ENCODE data around the gene EPB41L1. TPM values are rescaled to one million over a fixed set of nuclear protein-coding genes. Genes with fewer than 3 reads are reported as not detected.

The EPB41L1 gene
- total and polyA plus RNA-seq, 2 donors, result 32.1 to 37.0 TPM

DNA sequence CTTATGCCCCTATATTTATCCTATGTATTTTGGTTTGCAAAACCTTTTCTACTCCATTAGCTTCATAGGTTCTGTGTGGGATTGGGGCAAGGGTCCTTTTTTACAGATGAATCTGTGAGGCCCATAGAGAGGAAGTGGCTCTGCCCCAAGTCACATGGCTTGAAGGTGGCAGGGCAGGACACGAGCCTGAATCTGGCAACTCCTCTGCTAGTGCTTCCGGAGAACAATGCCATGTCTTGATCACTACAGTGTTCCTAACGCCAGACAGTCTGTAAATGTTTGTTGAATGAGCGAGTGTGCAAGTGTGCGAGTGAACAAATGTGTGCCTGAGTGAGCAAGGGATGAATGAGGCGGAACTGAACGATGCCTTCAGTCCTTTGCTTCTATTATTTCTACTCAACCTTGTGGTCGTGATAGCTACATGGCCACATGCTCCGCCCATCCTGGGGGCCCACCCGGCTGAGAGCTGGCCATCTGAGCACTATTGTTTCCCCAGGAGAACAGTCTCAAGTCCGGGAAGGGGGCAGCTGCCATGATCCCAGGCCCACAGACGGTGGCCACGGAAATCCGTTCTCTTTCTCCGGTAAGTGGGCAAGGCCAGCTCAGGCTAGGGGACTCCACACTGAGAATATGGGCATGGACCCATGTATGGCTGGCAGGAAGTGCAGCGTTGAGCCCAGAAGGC, 64.0 kb downstream of the EPB41L1 start:
- H3K4me3 ChIP-seq (ENCODE audit: low read depth, low read length), result no peak overlapping the region
- 80% methylated on average over 16 of the region's 16 CpGs for WGBS
- H3K4me1 ChIP-seq (ENCODE audit: insufficient read depth), result no peaks in the 10 kb centered on the region
- no peak for DNase-seq (ENCODE audit: extremely low spot score)
- peaks cover 6% of the 10 kb centered on the region for H3K36me3 ChIP-seq (ENCODE audit: insufficient read depth)
- H3K27ac ChIP-seq (ENCODE audit: low read depth), result no peak overlapping the region

GRCh38 chr20:36219671-36220220, 65.2 kb downstream of the EPB41L1 start:
- Histone ChIP-seq H3K4me3 (ENCODE audit: low read depth, low read length) (no peak overlapping the region), H3K27ac (ENCODE audit: low read depth) (no peak overlapping the region), H3K4me1 (ENCODE audit: insufficient read depth) (no peaks in the 10 kb centered on the region), H3K36me3 (ENCODE audit: insufficient read depth) (peaks cover 6% of the 10 kb centered on the region)
- no peak for DNase-seq (ENCODE audit: extremely low spot score)
- WGBS, result 93% methylated on average over 17 of the region's 17 CpGs

- WGBS, result 88% methylated on average over 7 of the region's 7 CpGs
- H3K36me3 ChIP-seq (ENCODE audit: insufficient read depth), result peaks cover 2% of the 10 kb centered on the region
- no peak for DNase-seq (ENCODE audit: extremely low spot score)
- no peak overlapping the region for H3K27ac ChIP-seq (ENCODE audit: low read depth)
- no peaks in the 10 kb centered on the region for H3K4me1 ChIP-seq (ENCODE audit: insufficient read depth)
- no peak overlapping the region for H3K4me3 ChIP-seq (ENCODE audit: low read depth, low read length)
These were observed 71.1 kb downstream of the EPB41L1 start for GRCh38 chr20:36225666-36226065.

- Histone ChIP-seq H3K36me3 (ENCODE audit: insufficient read depth) (no peaks in the 10 kb centered on the region), H3K4me1 (ENCODE audit: insufficient read depth) (no peaks in the 10 kb centered on the region), H3K27ac (ENCODE audit: low read depth) (no peak overlapping the region), H3K4me3 (ENCODE audit: low read depth, low read length) (no peak overlapping the region)
- DNase-seq (ENCODE audit: extremely low spot score), result no peak
- 74% methylated on average over 6 of the region's 6 CpGs for WGBS
These were observed 74.2 kb downstream of the EPB41L1 start for GRCh38 chr20:36228770-36229169.

GRCh38 chr20:36230019-36230418, 75.5 kb downstream of the EPB41L1 start:
- no peaks in the 10 kb centered on the region for H3K36me3 ChIP-seq (ENCODE audit: insufficient read depth)
- no peaks in the 10 kb centered on the region for H3K4me1 ChIP-seq (ENCODE audit: insufficient read depth)
- 74% methylated on average over 3 of the region's 3 CpGs for WGBS
- no peak overlapping the region for H3K27ac ChIP-seq (ENCODE audit: low read depth)
- H3K4me3 ChIP-seq (ENCODE audit: low read depth, low read length), result no peak overlapping the region
- DNase-seq (ENCODE audit: extremely low spot score), result no peak

DNA sequence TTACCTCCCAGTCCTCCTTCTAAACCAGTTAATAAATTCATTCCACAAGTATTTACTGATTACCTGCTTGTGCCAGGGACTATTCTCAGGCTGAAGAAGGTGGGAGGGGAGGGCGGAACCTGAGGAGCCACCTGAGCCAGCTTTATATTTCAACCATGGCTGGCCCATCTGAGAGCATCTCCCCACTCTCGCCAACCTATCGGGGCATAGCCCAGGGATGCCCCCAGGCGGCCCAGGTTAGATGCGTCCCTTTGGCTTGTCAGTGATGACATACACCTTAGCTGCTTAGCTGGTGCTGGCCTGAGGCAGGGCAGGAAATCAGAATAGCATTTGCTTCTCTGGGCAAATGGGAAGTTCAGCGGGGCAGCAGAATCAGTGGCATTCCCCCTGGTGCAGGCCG, 76.8 kb downstream of the EPB41L1 start:
- no peaks in the 10 kb centered on the region for H3K4me1 ChIP-seq (ENCODE audit: insufficient read depth)
- DNase-seq (ENCODE audit: extremely low spot score), result no peak
- WGBS, result 88% methylated on average over 7 of the region's 7 CpGs
- no peaks in the 10 kb centered on the region for H3K36me3 ChIP-seq (ENCODE audit: insufficient read depth)
- H3K4me3 ChIP-seq (ENCODE audit: low read depth, low read length), result no peak overlapping the region
- H3K27ac ChIP-seq (ENCODE audit: low read depth), result no peak overlapping the region

DNA sequence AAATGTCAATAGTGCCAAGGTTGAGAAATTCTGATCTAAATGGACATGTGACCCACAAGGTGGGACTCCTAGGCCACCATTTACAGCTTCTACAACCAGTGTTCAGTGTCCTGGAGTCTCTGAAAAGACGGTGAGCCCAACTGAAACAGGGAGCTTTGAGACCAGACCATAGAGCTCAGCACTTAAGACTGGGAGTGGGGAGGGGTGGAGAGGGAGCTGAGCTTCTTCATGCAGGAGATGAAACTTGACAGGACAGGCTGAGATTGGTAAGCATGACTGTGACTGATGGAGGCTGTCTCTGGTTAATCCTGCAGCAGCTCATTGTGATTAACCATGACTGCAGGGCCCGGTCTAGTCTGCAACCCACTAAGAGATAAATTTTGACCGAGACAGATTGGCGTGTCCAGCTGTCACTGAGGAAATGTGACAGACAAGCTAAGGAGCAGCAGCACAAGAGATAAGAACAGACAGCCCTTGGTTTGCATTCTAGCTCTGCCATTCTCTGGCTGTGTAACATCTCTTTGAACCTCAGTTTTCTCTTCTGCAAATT, 80.3 kb downstream of the EPB41L1 start:
- Histone ChIP-seq H3K4me3 (ENCODE audit: low read depth, low read length) (no peak overlapping the region), H3K4me1 (ENCODE audit: insufficient read depth) (no peaks in the 10 kb centered on the region), H3K27ac (ENCODE audit: low read depth) (no peak overlapping the region), H3K36me3 (ENCODE audit: insufficient read depth) (no peaks in the 10 kb centered on the region)
- DNase-seq (ENCODE audit: extremely low spot score), result no peak
- 81% methylated on average over 4 of the region's 4 CpGs for WGBS

- H3K36me3 ChIP-seq (ENCODE audit: insufficient read depth), result peaks cover 3% of the 10 kb centered on the region
- peak within 1 kb of the TSS; percentile 27 for H3K27ac ChIP-seq (ENCODE audit: low read depth)
- DNase-seq (ENCODE audit: extremely low spot score), result peak; percentile 23
- 14% methylated on average over 44 of the region's 44 CpGs for WGBS
- no peaks in the 10 kb centered on the region for H3K4me1 ChIP-seq (ENCODE audit: insufficient read depth)
- H3K4me3 ChIP-seq (ENCODE audit: low read depth, low read length), result peak within 1 kb of the TSS; percentile 89
These were observed 81.6 kb downstream of the EPB41L1 start, which contains the start of gene AAR2 for GRCh38 chr20:36235892-36236785. Gene AAR2, plus strand, starts transcription at chr20:36236478. Its CDS starts 3,391 bp downstream, at chr20:36239869.

DNA sequence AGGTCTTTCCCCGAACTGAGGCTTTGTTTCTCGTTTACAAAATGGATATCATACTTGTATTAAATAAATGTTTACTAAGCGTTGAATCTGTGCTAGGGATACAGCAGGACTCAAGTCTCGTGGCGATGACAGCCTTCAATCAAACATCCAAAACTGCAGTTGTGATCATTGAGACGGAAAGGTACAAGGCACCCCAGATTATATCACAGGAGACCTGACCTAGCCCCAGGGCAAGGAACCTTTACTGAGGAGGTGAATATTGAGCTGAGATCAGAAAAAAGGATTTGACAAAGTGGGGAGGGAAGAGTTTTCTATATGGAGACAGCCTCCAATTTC, 82.2 kb downstream of the EPB41L1 start:
- no peak for DNase-seq (ENCODE audit: extremely low spot score)
- H3K4me3 ChIP-seq (ENCODE audit: low read depth, low read length), result peak overlapping the region; percentile 89
- H3K36me3 ChIP-seq (ENCODE audit: insufficient read depth), result peaks cover 3% of the 10 kb centered on the region
- no peaks in the 10 kb centered on the region for H3K4me1 ChIP-seq (ENCODE audit: insufficient read depth)
- H3K27ac ChIP-seq (ENCODE audit: low read depth), result peak overlapping the region; percentile 27
- WGBS, result under 1% methylated on average over 6 of the region's 6 CpGs

- H3K36me3 ChIP-seq (ENCODE audit: insufficient read depth), result peaks cover 3% of the 10 kb centered on the region
- no peak overlapping the region for H3K27ac ChIP-seq (ENCODE audit: low read depth)
- H3K4me1 ChIP-seq (ENCODE audit: insufficient read depth), result no peaks in the 10 kb centered on the region
- WGBS, result 59% methylated on average over 5 of the region's 5 CpGs
- peak overlapping the region; percentile 89 for H3K4me3 ChIP-seq (ENCODE audit: low read depth, low read length)
- DNase-seq (ENCODE audit: extremely low spot score), result no peak
These were observed 82.9 kb downstream of the EPB41L1 start for GRCh38 chr20:36237477-36237876.

DNA sequence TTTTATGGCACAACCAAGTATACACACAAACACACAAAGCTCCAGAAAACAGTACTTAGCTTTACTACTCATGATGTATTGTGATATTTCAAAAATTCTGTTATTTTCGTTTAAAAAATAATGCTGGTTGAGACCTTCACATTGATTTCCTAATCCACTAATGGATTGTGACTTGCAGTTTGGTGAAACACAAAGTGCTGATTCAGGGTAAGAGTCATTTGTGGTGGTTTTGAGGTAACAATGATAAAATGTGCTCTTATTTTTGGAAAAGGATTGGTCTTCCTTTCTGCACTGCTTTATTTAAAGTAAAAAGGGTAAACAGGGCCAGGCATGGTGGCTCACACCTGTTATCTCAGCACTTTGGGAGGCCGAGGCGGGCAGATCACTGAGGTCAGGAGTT, 83.6 kb downstream of the EPB41L1 start:
- DNase-seq (ENCODE audit: extremely low spot score), result no peak
- Histone ChIP-seq H3K36me3 (ENCODE audit: insufficient read depth) (peaks cover 3% of the 10 kb centered on the region), H3K4me3 (ENCODE audit: low read depth, low read length) (no peak overlapping the region), H3K27ac (ENCODE audit: low read depth) (no peak overlapping the region), H3K4me1 (ENCODE audit: insufficient read depth) (no peaks in the 10 kb centered on the region)
- 91% methylated on average over 3 of the region's 3 CpGs for WGBS

- no peak for DNase-seq (ENCODE audit: extremely low spot score)
- Histone ChIP-seq H3K27ac (ENCODE audit: low read depth) (no peak overlapping the region), H3K4me3 (ENCODE audit: low read depth, low read length) (no peak overlapping the region), H3K36me3 (ENCODE audit: insufficient read depth) (peaks cover 3% of the 10 kb centered on the region), H3K4me1 (ENCODE audit: insufficient read depth) (no peaks in the 10 kb centered on the region)
- WGBS, result 69% methylated on average over 3 of the region's 3 CpGs
These were observed 84.2 kb downstream of the EPB41L1 start for GRCh38 chr20:36238760-36239159.

DNA sequence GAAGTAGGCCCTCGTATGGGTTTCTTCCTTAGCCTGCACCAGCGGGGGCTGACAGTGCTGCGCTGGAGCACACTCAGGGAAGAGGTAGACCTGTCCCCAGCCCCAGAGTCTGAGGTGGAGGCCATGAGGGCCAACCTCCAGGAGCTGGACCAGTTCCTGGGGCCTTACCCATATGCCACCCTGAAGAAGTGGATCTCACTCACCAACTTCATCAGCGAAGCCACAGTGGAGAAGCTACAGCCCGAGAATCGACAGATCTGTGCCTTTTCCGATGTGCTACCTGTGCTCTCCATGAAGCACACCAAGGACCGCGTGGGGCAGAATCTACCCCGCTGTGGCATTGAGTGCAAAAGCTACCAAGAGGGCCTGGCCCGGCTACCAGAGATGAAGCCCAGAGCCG, 85.5 kb downstream of the EPB41L1 start:
- no peaks in the 10 kb centered on the region for H3K4me1 ChIP-seq (ENCODE audit: insufficient read depth)
- no peak overlapping the region for H3K27ac ChIP-seq (ENCODE audit: low read depth)
- no peak overlapping the region for H3K4me3 ChIP-seq (ENCODE audit: low read depth, low read length)
- peaks cover 3% of the 10 kb centered on the region for H3K36me3 ChIP-seq (ENCODE audit: insufficient read depth)
- DNase-seq (ENCODE audit: extremely low spot score), result no peak
- WGBS, result 94% methylated on average over 12 of the region's 12 CpGs
